HG02943 (cell line): ENCODE results near the gene TNFRSF8.

Experiments
- ATAC-seq: cut with Tn5 transposase; IDR thresholded peaks from one replicate; pipeline ENCODE4 v1.9.1; 2021; ENCODE audit warnings: mild to moderate bottlenecking, low read depth, moderate library complexity; ENCODE audit not compliant: unreplicated experiment

TNFRSF8 gene

GRCh38 chr1:12151465-12151864, 88.4 kb downstream of the TNFRSF8 start:
- no peak for ATAC-seq

DNA sequence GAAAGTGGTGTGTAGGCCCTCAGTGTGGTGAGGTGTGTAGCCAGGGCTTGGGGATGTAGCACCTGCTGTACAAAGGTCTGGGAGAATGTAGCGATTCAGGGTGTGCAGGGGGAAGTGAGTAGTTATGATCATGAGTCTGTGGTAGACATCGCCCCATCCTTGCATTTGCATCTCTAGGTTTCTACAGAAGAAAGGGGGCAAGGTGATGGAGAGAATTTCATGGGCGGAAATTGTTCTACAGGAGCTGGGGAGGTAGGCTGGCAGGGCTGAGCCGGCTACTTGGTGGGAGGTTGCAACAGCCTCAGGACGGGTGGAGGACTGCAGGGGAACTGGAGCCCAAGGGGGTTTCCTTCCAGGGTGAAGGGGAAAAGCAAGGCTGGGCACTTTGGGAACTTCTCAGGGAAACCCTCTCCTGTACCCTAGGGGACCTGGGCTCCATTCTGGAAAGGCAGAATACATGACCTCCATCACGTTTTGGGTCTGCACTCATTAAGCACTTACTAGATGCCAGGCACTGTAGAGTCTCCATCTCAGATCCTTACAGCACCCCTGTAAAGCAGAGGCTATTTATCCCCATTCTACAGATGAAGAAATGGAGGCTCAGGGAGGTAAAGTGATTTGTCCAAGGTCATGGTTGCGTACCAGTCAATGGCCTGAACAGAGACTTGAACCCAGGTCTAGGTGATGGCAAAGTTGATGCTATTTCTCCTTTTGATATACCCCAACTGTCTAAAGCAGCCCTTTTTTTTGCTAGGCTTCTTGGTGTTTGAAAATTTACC, 89.2 kb downstream of the TNFRSF8 start:
- ATAC-seq: peak; percentile 56

GRCh38 chr1:12153181-12153785, 90.2 kb downstream of the TNFRSF8 start:
- ATAC-seq: no peak

- no peak for ATAC-seq
Observed at GRCh38 chr1:12155328-12155727, 92.2 kb downstream of the TNFRSF8 start.

GRCh38 chr1:12157366-12158231, 94.5 kb downstream of the TNFRSF8 start:
- ATAC-seq: no peak

- ATAC-seq: no peak
Observed at GRCh38 chr1:12158357-12159092, 95.4 kb downstream of the TNFRSF8 start.

GRCh38 chr1:12159816-12160215, 96.7 kb downstream of the TNFRSF8 start:
- ATAC-seq: no peak

DNA sequence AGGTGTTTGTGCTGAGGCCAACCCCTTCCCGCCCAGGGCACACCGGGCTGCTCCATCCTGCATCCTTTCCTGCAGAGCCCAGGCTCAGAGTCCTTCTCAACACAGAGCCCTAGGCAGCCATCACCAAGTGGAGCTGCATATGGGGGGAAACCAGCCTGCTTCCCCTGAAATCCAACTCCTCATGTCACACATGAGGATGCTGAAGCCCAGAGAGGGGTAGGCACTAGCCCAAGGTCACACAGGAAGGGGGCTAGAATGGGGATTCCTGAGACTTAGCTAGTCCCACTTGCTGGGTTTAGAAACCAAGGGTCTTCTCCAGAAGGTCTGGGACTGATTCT, 98.2 kb downstream of the TNFRSF8 start:
- no peak for ATAC-seq

DNA sequence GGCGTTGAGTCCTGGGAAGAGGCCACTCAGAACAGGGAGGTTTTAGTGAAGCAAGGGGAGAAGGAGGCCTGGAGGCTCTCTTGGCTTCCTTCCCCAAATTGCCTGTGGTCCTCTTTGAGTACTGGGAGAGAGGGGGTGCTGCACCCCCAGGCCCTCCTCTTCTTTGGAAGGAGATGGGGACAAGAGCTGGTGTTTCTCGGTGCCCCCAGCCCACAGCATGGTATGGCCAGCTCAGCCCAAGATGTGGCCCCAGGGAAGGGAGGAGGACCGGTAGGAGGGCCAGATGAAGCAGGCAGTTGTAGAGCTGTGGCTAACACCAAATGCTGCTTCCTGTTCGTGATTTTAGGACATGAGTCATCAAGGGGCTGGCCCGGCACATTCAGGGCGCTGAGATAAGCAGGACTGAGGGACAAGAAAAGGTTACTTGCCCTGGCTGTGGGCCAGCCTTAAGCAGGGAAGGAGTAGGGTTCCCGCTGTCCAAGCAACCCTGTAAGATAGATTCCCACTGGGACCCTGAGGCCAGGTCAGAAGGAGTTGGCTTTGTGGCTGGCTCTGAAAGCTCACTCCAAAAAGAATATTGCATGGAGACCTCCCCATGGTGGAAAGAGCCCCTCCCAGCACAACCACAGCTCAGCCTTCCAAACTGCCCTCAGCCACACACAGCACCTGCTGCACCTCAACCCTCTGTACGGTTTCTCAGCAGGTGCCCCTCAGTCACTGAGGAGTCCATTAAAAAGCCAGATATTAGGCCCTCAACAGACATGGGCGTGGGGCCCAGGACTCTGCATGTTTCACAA, 98.8 kb downstream of the TNFRSF8 start:
- peak; percentile 64 for ATAC-seq

DNA sequence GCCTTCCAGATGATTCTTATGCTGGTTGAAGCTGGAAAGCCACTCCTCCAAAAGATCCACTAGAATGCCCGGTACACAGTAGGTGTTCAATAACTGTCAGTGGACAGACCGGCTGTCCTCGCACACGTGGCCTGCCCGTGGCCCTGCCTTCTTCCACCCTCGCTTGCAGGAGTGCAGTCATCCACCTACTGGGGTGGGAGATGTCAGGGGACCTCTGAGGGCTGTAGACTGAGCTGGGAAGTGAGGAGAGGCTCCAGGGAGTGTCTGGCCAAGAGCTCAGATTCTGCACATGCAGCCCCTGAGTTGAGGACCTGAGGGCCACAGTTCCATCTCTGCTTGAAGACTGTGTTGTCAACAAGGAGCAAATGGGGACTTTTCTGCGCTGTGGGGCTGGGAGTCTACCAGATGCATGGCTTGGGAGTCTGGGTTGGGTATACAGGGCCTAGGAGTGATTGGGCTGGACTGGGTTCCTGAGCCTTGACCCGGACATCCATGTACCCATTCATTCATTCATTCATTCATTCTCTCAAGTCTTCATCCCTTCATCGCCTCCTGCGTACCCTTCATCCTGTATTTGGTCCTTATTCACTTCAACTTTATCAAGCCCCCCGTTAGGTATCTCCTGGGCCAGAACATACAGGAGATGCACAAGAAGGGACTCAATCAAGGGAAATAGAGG, 99.5 kb downstream of the TNFRSF8 start:
- no peak for ATAC-seq

- no peak for ATAC-seq
Observed at GRCh38 chr1:12163210-12163609, 100.1 kb downstream of the TNFRSF8 start.

GRCh38 chr1:12164210-12164609, 101.1 kb downstream of the TNFRSF8 start:
- no peak for ATAC-seq

DNA sequence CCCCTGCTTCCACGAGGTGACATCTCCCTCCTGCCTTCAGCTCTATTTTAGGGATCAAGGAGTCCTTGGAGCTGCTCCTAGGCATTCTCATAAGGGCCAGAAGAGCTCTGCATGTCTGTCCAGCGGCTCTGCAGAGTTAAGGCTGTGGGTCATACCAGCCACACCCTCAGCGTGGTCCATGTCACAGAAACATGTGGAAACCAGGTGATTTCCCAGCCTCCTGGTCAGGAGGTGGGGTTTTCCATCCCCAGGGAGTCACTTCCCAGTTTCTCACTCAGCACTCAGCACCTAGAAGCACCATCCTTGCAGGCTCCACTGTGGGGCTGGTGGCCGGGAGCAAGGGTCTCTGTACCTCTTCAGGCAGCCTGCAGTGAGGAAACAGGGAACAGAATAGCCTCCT, 102.2 kb downstream of the TNFRSF8 start:
- ATAC-seq: no peak

GRCh38 chr1:12166834-12167492, 103.9 kb downstream of the TNFRSF8 start, which contains the start of gene TNFRSF1B:
Gene TNFRSF1B (plus strand): TSS chr1:12166991. CDS start chr1:12167092, 101 bp downstream.
- peak; percentile 47 for ATAC-seq

GRCh38 chr1:12167493-12168429, 104.7 kb downstream of the TNFRSF8 start:
- no peak for ATAC-seq

GRCh38 chr1:12168451-12169160, 105.5 kb downstream of the TNFRSF8 start:
- no peak for ATAC-seq
